A549 (cell line): ENCODE data around the gene TRH.

Source experiments
- BHLHE40 ChIP-seq: IDR thresholded peaks from 2 replicates; pipeline ENCODE4 v1.6.1; 2012; ENCODE audit warnings: low read depth, low read length, inconsistent platforms
- CEBPB ChIP-seq, 2 experiments: fragments of >200 bp in 1 of 2; sonication (Bioruptor Twin) in 1 of 2; formaldehyde crosslinking in 1 of 2; IDR thresholded peaks; 2 replicates each; pipeline ENCODE4 v1.6.1; 2012 to 2016
- CHD4 ChIP-seq: fragments of 200-600 bp; sonication (generic); IDR thresholded peaks from 2 replicates; pipeline ENCODE4 v1.6.1; 2016; ENCODE audit warnings: antibody characterized with exemption, mild to moderate bottlenecking, borderline replicate concordance
- KDM1A ChIP-seq: fragments of 200-600 bp; sonication (generic); IDR thresholded peaks from 2 replicates; pipeline ENCODE4 v1.6.1; 2016; ENCODE audit warnings: low read depth, mild to moderate bottlenecking
- POLR2A ChIP-seq: IDR thresholded peaks from 2 replicates; pipeline ENCODE4 v1.6.1; 2012; ENCODE audit warnings: mild to moderate bottlenecking, low read length
- RAD21 ChIP-seq, 2 experiments: fragments of >200 bp in 1 of 2; sonication (Bioruptor Twin) in 1 of 2; formaldehyde crosslinking in 1 of 2; IDR thresholded peaks in 1 of 2; conservative IDR thresholded peaks in 1 of 2; 2 replicates in 1 of 2; 3 replicates in 1 of 2; pipeline ENCODE4 v1.6.1; 2012 to 2018; ENCODE audit warnings: inconsistent platforms in 1 of 2
- TF ChIP-seq, protein P1 (sequence below): IDR thresholded peaks from 2 replicates; pipeline ENCODE4 v1.6.1; 2012; ENCODE audit warnings: low read depth, borderline replicate concordance
- TF ChIP-seq, protein P2 (sequence below): fragments of >200 bp; sonication (Bioruptor Twin); formaldehyde crosslinking; IDR thresholded peaks from 3 replicates; pipeline ENCODE4 v1.5.1; 2016

DNA sequence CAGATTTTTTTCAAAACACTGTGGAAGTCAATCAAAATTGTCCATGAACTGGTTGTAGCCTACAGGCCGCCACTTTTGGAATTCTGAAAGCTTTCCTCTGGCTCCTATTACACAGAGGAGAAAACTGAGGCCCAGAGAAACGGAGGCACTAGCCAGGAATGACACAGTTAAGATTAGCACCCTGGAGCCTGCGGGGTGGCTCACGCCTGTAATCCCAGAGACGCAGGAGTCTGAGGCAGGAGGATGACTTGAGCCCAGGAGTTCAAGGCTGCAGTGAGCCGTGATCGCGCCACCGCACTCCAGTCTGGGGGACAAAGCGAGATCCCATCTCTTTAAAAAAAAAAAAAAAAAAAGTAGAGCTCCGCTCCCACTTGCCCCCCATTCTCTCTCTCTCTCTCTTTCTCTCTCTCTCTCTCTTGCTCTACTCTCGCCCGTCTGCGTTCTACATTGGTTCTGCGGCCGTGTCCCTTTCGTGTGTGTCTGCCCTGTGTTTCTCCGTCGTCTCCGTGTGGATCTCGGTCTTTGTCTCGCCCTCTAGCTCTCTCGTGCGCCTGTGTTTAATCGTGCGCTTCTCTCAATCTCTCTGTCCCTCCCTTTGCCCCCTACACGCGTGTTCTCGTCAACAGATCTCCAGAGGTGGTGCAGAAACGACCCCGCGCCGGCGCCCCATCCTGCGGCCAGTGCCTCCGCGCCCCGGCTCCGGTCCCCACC, 512 bp upstream of the TRH start:
- TF ChIP-seq KDM1A (no peak), POLR2A (no peak), RAD21 (conservative IDR thresholded peaks at IDR 0.05 in 1 of 2, IDR thresholded peaks at IDR 0.05 in 1 of 2) (no peak), CHD4 (no peak), BHLHE40 (no peak), CEBPB (IDR thresholded peaks at IDR 0.05) (no peak)
- TF ChIP-seq, protein P1, sequence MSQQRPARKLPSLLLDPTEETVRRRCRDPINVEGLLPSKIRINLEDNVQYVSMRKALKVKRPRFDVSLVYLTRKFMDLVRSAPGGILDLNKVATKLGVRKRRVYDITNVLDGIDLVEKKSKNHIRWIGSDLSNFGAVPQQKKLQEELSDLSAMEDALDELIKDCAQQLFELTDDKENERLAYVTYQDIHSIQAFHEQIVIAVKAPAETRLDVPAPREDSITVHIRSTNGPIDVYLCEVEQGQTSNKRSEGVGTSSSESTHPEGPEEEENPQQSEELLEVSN, result no peak
- TF ChIP-seq, protein P2, sequence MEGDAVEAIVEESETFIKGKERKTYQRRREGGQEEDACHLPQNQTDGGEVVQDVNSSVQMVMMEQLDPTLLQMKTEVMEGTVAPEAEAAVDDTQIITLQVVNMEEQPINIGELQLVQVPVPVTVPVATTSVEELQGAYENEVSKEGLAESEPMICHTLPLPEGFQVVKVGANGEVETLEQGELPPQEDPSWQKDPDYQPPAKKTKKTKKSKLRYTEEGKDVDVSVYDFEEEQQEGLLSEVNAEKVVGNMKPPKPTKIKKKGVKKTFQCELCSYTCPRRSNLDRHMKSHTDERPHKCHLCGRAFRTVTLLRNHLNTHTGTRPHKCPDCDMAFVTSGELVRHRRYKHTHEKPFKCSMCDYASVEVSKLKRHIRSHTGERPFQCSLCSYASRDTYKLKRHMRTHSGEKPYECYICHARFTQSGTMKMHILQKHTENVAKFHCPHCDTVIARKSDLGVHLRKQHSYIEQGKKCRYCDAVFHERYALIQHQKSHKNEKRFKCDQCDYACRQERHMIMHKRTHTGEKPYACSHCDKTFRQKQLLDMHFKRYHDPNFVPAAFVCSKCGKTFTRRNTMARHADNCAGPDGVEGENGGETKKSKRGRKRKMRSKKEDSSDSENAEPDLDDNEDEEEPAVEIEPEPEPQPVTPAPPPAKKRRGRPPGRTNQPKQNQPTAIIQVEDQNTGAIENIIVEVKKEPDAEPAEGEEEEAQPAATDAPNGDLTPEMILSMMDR, result no peak
